ENCODE measurements around the gene DLGAP1.

DNA sequence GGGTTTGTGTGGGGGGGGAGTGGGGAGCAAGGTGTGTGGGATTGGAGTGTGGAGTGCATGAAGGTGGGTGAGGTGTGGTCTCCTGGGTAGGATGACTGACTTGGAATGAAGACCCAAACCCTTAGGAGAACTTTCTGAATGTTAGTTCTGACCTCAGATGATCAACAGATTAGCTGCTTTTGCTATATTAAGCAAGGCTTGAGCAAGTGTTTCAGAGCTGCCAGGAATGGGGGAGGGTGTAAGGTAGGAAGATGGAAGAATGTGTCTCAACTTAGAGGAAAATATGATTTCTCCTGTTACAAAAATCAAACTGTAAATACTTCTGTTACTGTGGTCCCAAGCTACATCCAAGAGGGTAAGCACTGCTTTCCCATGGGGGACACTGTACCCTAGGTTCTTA, 731.6 kb downstream of the DLGAP1 start:
- TF ChIP-seq, protein P1, sequence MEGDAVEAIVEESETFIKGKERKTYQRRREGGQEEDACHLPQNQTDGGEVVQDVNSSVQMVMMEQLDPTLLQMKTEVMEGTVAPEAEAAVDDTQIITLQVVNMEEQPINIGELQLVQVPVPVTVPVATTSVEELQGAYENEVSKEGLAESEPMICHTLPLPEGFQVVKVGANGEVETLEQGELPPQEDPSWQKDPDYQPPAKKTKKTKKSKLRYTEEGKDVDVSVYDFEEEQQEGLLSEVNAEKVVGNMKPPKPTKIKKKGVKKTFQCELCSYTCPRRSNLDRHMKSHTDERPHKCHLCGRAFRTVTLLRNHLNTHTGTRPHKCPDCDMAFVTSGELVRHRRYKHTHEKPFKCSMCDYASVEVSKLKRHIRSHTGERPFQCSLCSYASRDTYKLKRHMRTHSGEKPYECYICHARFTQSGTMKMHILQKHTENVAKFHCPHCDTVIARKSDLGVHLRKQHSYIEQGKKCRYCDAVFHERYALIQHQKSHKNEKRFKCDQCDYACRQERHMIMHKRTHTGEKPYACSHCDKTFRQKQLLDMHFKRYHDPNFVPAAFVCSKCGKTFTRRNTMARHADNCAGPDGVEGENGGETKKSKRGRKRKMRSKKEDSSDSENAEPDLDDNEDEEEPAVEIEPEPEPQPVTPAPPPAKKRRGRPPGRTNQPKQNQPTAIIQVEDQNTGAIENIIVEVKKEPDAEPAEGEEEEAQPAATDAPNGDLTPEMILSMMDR (IDR thresholded peaks at IDR 0.05), result no peak
- TF ChIP-seq RELA (CRISPR knock-in tag; IDR thresholded peaks at IDR 0.05; ENCODE audit: borderline replicate concordance) (no peak), ZNF671 (CRISPR knock-in tag; IDR thresholded peaks at IDR 0.05) (no peak), ATF1 (CRISPR knock-in tag; IDR thresholded peaks at IDR 0.05) (no peak), CREM (CRISPR knock-in tag; IDR thresholded peaks at IDR 0.05) (no peak), ESRRA (CRISPR knock-in tag; IDR thresholded peaks at IDR 0.05; ENCODE audit: borderline replicate concordance) (no peak), ZNF232 (CRISPR knock-in tag; IDR thresholded peaks at IDR 0.05) (no peak), FOXP1 (CRISPR knock-in tag; IDR thresholded peaks at IDR 0.05; ENCODE audit: borderline replicate concordance) (no peak), ELF4 (CRISPR knock-in tag; IDR thresholded peaks at IDR 0.05; ENCODE audit: low read depth) (no peak), SP1 (CRISPR knock-in tag; conservative IDR thresholded peaks at IDR 0.05) (no peak), FOXJ3 (CRISPR knock-in tag; IDR thresholded peaks at IDR 0.05; ENCODE audit: borderline replicate concordance) (no peak)
- TF ChIP-seq, protein P2, sequence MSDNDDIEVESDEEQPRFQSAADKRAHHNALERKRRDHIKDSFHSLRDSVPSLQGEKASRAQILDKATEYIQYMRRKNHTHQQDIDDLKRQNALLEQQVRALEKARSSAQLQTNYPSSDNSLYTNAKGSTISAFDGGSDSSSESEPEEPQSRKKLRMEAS (CRISPR knock-in tag; IDR thresholded peaks at IDR 0.05), result no peak
- TF ChIP-seq, protein P3, sequence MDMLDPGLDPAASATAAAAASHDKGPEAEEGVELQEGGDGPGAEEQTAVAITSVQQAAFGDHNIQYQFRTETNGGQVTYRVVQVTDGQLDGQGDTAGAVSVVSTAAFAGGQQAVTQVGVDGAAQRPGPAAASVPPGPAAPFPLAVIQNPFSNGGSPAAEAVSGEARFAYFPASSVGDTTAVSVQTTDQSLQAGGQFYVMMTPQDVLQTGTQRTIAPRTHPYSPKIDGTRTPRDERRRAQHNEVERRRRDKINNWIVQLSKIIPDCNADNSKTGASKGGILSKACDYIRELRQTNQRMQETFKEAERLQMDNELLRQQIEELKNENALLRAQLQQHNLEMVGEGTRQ (CRISPR knock-in tag; IDR thresholded peaks at IDR 0.05), result no peak
- TF ChIP-seq, protein P4, sequence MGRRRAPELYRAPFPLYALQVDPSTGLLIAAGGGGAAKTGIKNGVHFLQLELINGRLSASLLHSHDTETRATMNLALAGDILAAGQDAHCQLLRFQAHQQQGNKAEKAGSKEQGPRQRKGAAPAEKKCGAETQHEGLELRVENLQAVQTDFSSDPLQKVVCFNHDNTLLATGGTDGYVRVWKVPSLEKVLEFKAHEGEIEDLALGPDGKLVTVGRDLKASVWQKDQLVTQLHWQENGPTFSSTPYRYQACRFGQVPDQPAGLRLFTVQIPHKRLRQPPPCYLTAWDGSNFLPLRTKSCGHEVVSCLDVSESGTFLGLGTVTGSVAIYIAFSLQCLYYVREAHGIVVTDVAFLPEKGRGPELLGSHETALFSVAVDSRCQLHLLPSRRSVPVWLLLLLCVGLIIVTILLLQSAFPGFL (CRISPR knock-in tag; IDR thresholded peaks at IDR 0.05; ENCODE audit: borderline replicate concordance), result no peak

Measured in WTC11 (cell line).